NCI-H446 (cell line): ENCODE data around the gene CCDC78.

Experiments
- DNase-seq, 2 experiments: peaks; one replicate each; lab custom pipeline; 2025; lab: John Stamatoyannopoulos, UW

CCDC78 gene

DNA sequence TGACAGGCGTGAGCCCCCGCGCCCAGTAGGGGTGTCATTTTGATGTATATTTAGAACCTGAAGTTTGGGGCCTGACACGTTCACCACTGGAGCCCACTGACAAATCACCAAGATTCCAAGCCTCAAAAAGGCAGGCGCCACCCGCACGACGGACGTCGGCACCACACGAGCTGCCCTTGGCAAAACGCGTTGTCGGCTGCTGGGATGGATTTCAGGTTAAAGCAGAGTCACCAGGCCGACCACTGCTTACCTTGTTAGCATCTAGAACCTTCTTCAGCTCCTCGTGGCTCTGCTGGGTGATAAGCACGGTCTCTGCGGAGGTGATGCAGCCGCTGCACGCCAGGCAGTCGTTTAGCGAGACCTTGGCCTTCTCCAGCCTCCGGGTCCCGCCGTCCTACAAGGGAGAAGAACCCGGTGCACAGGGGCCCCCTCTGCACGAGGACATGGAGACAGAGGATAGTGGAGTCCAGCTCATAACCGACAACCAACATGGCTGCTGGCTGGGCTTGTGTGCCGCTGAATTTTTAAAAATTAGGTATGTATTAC is 10.8 kb upstream of the CCDC78 start:
- no peak for DNase-seq

DNA sequence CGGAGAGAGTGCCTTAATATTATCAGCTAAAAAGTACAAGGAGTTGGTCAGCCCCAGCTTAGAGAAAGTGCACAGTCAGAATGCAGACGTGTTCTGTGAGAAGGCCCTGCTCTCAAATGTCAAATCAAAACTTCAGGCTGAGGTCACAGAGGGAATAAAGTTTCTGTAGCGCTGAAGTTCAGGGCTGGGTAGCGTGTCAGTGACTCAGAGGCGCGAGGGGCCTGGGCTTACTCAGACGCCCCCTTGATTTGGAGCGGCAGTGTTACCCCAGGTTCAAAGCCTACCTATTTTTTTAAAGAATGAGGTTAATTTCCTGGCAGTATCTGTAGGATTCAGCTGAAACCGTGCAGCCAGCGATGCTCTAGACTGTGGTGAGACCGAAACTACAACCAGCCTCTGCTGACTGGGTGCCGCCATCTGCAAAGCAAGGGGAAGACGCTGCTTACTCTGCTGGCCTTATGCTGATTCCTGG is 9.8 kb upstream of the CCDC78 start:
- no peak for DNase-seq

DNA sequence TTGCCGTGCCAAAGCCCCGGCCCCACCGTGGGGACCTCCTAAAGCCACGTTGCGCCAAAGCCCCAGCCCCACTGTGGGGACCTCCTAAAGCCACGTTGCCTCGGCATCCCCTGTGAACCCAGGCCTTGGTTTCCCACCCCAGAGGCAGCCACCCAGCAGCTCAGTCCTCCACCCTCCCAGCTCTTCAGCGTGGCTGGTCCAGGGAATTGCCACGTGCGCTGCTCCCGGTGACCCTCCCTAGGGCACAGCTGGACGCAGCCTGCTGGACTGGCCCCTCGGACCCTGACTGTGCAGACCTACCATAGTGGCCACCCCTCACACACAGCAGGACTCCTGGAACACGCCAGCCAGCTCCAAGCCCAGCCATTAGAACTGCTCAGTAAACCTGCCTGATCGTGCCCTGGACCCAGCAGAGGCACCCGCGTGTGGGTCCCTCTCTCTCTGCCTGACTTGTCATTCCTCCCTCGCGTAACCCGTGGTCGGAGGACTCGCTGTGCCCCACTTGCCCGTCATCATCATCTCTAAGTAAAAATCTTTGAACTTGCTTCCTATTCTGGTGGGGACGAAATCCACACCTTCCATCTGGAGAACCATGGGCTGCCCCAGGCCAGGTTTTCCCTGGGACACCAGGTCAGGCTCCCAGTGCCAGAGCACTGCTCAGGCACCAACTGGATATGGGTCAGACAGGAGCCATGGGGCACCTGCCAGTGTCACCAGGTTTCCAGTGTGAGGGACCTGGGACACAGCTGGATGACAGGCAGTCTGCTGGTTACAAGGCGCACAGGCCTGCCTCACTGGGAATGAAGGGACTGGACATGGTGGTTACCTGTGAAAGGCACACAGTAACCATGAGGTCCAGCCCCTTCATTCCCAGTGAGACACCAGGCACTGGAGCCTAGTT is 9.0 kb upstream of the CCDC78 start:
- no peak for DNase-seq

DNA sequence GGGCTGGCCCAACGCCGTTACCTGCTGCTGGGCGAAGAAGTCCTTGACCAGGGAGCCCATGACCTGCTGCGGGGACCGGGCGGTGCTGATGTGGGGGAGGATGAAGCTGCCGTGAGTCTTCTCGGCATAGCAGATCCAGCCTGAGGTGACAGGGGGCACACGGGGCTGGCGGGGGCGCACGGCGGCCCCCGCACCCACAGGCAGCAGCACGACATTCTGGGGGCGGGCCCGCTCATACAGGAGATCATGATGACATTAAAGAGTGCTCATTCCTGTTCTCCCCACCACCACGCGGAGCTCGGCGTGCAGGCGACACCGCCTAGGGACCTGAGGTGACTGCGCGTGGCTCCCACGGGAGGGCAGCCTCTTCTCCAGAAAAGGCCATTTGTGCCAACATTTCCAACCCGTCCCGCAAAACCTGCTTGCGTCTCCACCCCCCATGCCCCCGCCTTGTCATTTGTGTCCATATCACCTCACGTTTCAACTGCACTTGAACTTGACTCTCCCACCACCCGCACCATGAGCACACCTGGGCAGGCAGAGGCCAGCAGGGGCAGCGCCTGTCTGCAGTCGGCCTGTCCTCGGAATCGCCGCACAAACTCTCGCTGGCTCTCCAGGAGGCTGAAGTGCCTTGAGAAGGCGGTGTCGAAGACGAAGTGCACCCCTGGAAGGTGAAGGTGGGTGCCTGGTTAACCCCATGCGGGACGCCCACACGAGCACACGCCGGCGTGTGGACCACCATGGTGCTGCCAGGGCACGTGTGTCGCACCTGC is 8.2 kb upstream of the CCDC78 start:
- no peak for DNase-seq

DNA sequence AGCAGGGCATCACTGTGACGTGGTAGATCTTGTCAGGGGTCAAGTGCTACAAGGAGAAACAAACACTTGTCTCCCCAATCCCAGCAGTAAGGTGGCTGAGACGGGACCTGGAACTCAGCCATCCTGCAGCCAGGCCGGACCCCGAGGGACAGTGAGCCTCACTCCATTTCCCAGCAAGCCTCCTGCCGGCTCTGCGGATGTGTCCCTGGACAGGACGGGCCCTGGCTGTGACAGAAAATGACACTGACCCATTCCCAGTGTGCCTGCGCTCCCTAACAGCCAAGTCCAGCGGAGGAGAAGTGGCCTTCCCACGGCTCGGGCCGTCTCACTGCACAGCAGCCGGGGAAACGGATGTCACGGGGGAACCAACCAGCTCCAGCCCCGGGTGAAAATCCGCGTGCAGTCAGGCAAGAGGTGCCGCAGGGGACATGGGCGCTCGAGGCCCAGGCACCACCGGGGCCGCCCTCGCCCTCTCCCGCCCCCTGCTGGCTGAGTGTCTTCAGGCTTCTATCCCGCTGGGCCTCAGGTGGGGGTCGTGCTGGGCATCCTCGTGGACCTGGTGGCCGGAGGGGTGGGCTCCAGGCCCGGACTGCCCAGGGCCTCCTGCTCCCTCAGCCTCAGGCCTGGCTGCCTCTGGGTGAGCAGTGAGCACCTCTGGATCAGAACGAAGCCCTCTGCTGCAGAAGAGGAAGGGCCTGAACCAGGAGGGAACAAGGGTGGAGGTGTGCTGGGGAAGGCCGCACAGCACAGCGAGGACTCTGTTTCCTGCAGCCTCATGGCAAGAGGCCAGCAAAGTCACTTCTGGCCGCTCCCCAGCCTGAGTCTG is 7.4 kb upstream of the CCDC78 start:
- no peak for DNase-seq

DNA sequence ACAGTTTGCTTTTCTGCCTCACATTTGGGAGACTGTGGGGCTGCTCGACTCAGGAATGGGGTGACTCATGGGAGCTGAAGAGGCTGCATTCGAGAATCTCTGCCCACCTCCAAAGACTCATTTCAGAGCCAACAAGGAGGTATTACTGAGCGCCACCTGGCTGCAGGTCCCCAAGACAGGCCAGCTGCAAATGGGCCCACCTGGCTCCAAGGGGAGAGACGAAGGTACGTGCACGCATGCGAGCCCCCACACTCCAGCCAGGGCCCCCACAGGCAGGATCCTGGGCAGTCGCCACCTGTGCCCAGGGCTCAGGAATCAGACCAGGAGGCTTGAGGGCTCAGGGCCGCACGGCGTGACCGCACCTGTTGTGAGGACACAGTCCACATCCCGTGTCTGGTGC is 6.7 kb upstream of the CCDC78 start:
- DNase-seq, result no peak

DNA sequence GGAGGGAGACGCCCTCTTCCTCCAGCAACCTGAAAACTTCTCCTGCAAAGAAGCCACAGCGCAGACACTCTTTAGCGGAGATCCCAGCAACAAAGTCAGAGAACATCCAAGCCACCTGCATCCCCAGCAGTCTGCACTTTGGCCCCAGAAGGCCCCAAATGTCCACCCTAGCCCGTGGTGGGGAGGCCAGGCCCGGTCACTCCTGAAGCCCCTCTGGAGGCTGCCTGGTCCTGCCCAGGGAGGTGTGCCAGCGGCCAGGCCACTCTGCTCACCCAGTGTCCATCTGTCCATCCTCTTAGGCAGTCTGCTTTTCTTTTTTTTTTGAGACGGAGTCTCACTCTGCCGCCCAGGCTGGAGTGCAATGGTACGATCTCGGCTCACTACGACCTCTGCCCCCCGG is 6.1 kb upstream of the CCDC78 start:
- DNase-seq, result no peak

DNA sequence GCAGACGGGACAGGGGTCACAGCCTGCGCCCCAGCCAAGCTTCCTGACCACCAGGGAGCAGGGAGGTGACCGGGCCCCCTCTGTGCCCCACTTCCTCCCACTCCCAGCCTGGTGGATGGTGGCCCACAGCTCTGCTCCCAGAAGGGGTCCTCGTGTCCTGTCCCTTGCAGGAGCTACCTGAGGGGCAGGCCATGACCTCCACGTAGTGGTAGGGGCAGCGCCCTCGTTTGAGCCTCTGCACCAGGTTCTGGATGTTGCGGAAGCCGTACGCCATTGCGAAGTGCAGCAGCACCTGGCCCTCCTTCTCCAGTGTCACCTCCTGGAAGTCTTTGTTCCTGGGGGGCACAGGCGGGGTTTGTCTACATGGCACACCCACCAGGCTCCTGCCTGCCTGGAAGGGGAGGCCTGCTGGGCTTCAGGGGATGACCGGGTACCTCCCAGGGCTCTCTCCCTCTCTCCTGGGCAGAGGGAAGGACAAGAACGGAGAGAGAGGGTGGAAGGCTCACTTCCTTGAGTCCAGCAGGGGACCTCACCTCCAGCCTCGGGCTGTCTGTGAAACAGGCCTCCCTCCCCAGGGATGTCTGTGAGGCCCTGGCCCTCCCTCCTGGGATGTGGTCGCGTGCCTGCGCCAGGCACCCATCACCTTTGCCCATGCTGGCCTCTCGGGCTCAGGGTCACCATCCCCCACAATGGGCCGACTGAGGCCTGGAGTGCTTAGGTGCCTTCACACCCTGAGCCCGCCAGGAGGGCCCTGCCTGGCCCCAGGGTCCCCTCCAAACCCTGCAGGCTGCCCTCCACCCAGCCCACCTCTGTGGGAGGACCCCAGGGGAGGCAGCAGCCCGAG is 4.6 kb upstream of the CCDC78 start:
- DNase-seq, result no peak

DNA sequence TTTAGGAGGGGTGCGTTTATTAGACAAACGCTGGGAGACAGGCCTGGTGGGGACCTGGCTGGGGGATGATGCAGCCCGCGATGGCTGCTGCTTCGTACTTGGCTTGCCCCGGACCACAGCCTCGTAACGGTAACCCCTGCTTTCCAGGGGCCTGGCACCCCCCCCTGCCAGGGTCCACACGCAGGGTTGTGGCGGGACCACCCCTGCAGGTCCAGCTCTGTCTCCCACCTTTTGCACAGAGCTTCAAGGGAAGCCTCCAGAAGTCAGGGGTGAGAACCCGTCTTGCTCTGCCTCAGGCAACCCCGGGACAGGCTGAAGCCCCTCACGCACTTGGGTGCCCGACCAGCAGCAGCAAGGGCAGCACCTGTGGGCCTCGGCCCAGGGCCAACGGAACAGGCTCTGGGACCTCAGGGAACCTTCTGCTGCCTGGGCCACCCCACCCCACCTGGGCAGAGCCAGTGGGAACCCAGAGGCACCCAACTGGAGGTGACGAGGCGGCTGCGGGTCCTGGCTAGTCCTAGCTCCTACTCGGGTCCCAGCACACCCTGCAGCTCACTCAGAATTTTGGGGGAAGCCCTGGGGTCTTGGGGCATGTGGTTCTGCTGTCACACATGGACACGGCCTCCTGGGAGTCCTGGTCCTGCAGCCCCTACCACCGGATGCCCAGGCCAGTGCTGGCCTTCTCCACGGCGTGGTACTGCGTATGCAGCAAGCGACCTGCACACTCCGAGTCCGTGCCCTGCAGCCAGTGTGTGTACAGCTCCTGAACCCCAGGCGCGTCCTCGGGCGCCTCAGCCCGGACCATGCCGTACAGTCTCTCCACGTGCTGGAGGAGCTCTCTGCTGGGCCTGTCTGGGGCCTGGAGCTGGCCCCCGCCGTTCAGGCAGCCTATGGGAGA is 3.8 kb upstream of the CCDC78 start:
- no peak for DNase-seq

DNA sequence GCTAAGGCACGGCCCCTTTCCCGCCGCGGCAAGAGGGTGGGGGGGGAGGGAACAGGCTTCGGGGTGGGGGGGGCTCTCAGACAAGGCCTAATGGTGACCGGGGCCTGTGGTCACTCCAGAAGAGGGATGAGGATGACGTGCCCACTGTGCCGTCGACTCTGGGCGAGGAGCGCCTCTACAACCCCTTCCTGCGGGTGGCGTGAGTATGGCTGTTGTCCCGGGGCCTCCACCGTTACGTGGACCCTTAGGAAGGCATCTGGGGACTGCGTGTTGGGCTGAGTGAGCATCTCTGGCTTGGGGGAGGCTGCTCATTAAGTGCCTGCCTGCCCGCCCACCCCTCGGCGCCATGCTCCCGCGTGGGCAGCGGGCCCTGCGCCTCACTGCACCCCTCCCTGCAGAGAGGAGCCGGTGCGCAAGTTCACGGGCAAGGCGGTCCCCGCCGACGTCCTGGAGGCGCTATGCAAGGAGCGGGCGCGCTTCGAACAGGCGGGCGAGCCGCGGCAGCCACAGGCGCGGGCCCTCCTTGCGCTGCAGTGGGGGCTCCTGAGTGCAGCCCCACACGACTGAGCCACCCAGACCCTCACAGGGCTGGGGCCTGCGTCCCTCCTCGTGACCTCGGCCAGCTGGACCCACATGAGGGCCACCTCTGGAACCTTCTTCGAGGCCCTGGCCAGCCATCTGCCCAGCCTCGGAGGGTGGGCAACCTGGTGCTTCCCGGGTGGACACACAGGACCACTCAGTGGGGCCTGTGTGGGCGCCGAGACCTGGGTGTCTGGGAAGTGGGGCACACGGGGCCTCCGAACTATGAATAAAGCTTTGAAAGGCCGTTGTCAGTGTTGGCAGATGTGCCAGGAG is 2.9 kb upstream of the CCDC78 start:
- no peak for DNase-seq

DNA sequence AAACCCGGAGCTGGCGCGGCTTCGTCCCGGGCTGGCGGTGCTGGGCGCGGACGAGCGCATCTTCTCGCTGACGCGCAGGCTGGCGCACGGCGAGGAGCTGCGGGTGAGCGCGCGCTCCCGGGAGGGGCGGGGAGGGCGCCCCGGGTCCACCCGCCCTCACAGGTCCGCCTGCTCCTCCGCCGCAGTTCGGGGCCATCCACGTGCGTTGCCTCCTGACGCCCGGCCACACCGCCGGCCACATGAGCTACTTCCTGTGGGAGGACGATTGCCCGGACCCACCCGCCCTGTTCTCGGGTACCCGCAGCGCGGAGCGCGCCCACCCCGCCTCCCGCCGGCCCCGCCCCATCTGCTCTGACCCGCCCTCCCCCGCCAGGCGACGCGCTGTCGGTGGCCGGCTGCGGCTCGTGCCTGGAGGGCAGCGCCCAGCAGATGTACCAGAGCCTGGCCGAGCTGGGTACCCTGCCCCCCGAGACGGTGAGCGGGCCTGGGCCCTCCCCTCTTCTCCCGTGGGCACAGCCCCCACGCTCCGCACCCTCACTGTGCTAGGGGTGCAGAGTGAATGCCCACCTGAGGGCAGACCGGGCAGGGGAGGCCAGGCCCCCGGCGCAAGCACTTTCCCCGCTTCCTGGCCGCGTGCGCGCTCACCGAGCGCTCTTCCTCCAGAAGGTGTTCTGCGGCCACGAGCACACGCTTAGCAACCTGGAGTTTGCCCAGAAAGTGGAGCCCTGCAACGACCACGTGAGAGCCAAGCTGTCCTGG is 2.1 kb upstream of the CCDC78 start:
- peak in 1 of 2 experiments; percentile 64 for DNase-seq

DNA sequence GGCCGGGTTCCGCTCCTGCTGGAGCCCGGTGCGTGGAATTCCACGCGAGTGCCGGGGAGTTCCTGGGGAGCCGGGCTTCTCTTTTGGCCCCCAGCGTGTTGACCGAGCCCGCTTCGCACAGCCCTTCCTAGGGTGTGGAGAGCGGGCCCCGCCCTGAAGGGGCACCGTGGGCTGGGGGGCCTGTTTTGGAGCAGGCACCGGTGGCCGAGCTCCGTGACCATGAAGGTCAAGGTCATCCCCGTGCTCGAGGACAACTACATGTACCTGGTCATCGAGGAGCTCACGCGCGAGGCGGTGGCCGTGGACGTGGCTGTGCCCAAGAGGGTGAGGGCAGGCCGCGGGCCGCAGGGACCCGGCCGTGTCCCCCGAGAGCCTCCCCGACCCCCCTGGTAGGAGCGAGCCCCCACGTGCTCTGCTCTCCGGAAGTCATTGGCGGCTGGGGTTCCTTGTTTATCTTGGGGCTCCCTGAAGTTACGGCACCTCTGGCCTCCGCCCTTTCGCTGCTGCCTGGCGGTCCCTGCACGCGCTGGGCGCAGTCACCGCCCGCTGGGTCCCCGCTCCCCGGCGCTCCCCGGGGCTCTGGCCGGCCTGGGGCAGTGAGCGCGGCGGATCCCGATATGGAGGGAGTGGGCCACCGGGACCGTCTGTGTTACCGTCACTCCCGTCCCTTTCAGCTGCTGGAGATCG is 1.2 kb upstream of the CCDC78 start:
- no peak for DNase-seq

DNA sequence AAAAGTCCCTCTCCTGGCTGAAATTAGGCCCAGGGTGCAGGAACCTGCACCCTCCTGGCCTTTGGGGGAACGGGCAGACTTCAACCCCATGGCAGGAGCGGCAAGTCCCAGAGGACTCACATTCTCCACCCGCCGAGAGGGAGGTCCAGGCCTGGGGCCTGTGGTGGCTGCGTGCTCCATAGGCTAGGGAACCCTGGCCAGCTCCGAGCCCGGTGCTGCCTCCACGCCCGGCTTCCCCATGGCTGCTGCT is 130 bp downstream of the CCDC78 start:
- DNase-seq, result no peak

DNA sequence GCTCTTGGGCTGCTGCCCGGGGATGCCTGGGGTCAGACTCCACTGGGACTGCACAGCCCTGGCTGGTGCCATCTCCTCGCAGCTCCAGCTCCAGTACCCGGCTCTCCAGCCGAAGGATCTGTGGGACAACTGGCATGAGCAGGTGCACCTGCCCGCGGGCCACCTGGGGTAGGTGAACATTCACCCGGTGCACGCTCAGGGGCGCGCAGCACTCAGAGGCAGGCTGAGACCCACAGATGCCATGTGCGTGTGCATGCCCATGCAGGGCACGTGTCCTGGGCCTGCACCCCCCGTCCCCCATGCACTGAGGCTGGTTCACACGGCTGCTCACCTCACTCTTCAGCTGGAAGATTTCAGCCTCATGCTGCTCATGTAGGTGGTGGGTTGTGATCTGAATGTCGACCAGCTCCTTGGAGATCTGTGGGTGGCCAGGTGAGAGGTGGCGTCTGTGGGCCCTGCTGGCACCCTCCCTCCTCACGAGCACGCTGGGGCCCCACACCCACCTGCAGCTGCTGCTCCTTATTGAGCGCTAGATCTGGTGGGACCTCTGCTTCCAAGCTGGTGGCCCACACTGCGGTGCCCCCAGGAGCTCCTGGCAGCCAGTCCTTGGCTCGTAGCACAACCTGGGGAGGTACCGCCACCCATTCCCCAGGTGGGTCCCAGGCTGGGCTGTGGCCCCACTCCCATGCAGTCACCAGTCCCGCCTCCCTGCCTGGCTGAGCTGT is 618 bp downstream of the CCDC78 start:
- no peak for DNase-seq

DNA sequence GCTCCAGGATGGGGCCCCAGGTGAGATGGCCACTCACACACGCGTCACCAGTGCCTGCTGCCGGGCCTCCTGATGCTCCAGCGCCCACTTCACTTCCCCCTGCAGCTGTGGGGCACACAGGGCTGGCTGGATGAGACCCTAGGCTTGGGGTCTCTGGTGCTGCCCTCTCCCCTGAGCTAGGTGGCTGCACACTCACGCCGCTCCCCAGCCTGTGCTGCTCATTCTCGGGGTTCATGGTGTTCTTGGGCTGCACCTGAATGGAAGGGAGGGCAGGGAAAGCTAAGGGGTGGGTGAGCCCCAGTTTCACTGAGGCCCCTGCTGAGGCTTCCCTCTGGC is 1.2 kb downstream of the CCDC78 start:
- no peak for DNase-seq

DNA sequence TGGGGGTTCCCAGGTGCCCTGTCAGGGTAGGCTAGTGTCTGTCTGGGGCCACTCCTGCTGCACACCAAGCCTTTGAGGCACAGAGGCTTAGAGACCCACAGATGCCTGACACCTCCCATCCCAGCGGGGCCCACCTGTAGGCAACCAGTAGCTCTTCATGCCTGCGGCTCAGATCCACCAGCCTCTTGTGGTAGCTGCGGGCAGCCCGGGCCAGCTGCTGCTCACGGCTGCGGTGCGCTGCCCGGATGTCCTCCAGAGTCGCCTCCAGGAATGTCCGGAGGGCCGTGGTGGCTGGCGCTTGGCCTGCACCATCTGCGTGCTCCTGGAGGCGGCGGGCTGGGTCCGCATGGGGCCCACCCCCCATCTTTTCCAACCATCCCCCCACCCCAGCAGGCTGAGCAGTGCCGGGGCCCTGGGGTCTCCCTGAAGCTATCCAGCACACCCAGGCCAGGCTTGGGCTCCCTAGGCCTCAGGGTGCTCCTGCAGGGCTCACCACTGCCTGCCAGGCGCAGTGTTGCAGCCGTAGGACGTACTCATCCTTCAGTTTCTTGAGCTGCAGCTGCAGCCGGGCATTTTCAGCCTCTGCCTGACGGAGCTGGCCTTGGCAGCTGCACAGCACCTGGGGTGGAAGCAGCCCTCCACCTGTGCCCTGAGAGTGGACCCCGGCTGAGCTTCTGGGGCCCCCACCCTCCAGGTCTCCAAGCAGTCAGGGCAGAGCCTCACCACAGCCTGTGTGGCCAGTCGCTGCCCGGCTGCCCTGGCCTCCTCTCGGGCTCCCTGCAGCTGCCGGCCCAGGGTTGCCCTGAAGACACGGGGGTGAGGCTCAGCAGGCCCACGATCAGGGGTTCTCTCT is 1.8 kb downstream of the CCDC78 start:
- no peak for DNase-seq

DNA sequence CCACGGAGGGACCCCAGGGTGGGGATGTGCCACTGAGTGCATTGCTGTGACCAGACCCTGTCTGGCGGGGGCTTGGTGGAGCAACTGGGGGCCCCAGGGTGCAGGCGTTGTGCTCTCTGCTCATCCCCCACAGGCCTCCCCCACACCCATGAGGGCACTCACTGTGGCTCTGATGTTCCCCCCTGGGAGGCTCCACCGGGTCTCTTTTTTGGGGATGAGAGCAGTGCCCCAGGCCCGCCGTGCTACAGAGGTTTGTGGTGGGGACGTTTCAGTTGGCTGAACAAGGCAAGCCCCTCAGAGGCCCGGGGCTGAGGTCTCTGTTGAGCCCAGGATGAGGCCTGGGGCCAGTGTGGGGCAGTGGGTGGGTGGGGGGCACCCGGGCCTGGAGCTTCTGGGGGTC is 2.5 kb downstream of the CCDC78 start:
- DNase-seq, result no peak
